HFFc6 (cell line): Measurements from ENCODE around the gene ARMC9. TPM values are rescaled to one million over a fixed set of nuclear protein-coding genes. Genes with fewer than 3 reads are reported as not detected.

Experiments used
- DNase-seq: peaks from one replicate; pipeline ENCODE4 v3.0.0-alpha.2; 2018
- H3K27ac Mint-ChIP-seq: 2 replicates; pipeline ENCODE4 v1.8.0; 2020; ENCODE audit warnings: mild to moderate bottlenecking, mixed read lengths
- H3K27me3 Mint-ChIP-seq: 2 replicates; pipeline ENCODE4 v1.8.0; 2021; ENCODE audit warnings: mild to moderate bottlenecking, moderate library complexity, mixed read lengths; ENCODE audit not compliant: insufficient read depth
- H3K36me3 Mint-ChIP-seq: 2 replicates; pipeline ENCODE4 v1.8.0; 2021; ENCODE audit warnings: low read depth, mixed read lengths
- H3K4me1 Mint-ChIP-seq: 2 replicates; pipeline ENCODE4 v1.8.0; 2020; ENCODE audit warnings: low read depth, mixed read lengths
- H3K4me3 Mint-ChIP-seq: 2 replicates; pipeline ENCODE4 v1.8.0; 2020; ENCODE audit warnings: mild to moderate bottlenecking, moderate library complexity, mixed read lengths
- H3K9me3 Mint-ChIP-seq: 2 replicates; pipeline ENCODE4 v1.8.0; 2020; ENCODE audit warnings: mild to moderate bottlenecking, mixed read lengths
- CTCF ChIP-seq: fragments of 200-600 bp; sonication (generic); IDR thresholded peaks from 2 replicates; pipeline ENCODE4 v1.5.0; 2021; ENCODE audit warnings: antibody characterized with exemption, mild to moderate bottlenecking
- total RNA-seq, 6 experiments: library from RNA; stranded (reverse); fragmentation: NEBNext Ultra II Directional; extraction: Animal tissue kit (Norgen Biotek cat#: 25700); gene quantifications; 2 replicates in 1 of 6; 3 replicates in 5 of 6; pipeline ENCODE4 v1.2.3, GENCODE V29; 2021

The ARMC9 gene
- total RNA-seq, 6 experiments from 2014 or later, result 49.3 to 93.2 (median 55.7) TPM

- Mint-ChIP-seq H3K27me3 (no peaks in the 10 kb centered on the region), H3K4me3 (no peak overlapping the region), H3K9me3 (no peaks in the 10 kb centered on the region), H3K4me1 (no peaks in the 10 kb centered on the region), H3K36me3 (0 out of 2 replicates have a peak, but pooled peaks cover 6% of the 10 kb centered on the region), H3K27ac (no peak overlapping the region)
- no peak for TF ChIP-seq CTCF
- DNase-seq, result no peak
Measured at GRCh38 chr2:231355508-231356465, 157.4 kb downstream of the ARMC9 start.

- Mint-ChIP-seq H3K9me3 (no peaks in the 10 kb centered on the region), H3K4me3 (no peak overlapping the region), H3K27me3 (no peaks in the 10 kb centered on the region), H3K4me1 (no peaks in the 10 kb centered on the region), H3K36me3 (0 out of 2 replicates have a peak, but pooled peaks cover 9% of the 10 kb centered on the region), H3K27ac (no peak overlapping the region)
- no peak for DNase-seq
- TF ChIP-seq CTCF, result no peak
Measured at GRCh38 chr2:231356466-231356844, 158.0 kb downstream of the ARMC9 start.

GRCh38 chr2:231357048-231357447 is 158.6 kb downstream of the ARMC9 start:
- H3K9me3 Mint-ChIP-seq, result no peaks in the 10 kb centered on the region
- no peaks in the 10 kb centered on the region for H3K4me1 Mint-ChIP-seq
- no peak overlapping the region for H3K27ac Mint-ChIP-seq
- 0 out of 2 replicates have a peak, but pooled peaks cover 9% of the 10 kb centered on the region for H3K36me3 Mint-ChIP-seq
- H3K4me3 Mint-ChIP-seq, result no peak overlapping the region
- DNase-seq, result no peak
- no peak for TF ChIP-seq CTCF
- H3K27me3 Mint-ChIP-seq, result peaks cover 3% of the 10 kb centered on the region; the same call in 1 of the 2 replicates

GRCh38 chr2:231357931-231358330 is 159.5 kb downstream of the ARMC9 start:
- H3K36me3 Mint-ChIP-seq, result 0 out of 2 replicates have a peak, but pooled peaks cover 9% of the 10 kb centered on the region
- H3K4me3 Mint-ChIP-seq, result no peak overlapping the region
- DNase-seq, result no peak
- no peak overlapping the region for H3K27ac Mint-ChIP-seq
- TF ChIP-seq CTCF, result no peak
- no peaks in the 10 kb centered on the region for H3K9me3 Mint-ChIP-seq
- peaks cover 3% of the 10 kb centered on the region; the same call in 1 of the 2 replicates for H3K27me3 Mint-ChIP-seq
- no peaks in the 10 kb centered on the region for H3K4me1 Mint-ChIP-seq

GRCh38 chr2:231359441-231359840 is 161.0 kb downstream of the ARMC9 start:
- H3K4me3 Mint-ChIP-seq, result no peak overlapping the region
- H3K36me3 Mint-ChIP-seq, result 0 out of 2 replicates have a peak, but pooled peaks cover 9% of the 10 kb centered on the region
- peaks cover 3% of the 10 kb centered on the region for H3K4me1 Mint-ChIP-seq
- peaks cover 3% of the 10 kb centered on the region; the same call in 1 of the 2 replicates for H3K27me3 Mint-ChIP-seq
- H3K27ac Mint-ChIP-seq, result no peak overlapping the region
- no peak for TF ChIP-seq CTCF
- H3K9me3 Mint-ChIP-seq, result no peaks in the 10 kb centered on the region
- no peak for DNase-seq
